ENCODE data around the gene RITA1.
A peak's percentile ranks its signal among the peaks of the same experiment; 100 is the strongest.

The RITA1 gene

DNA sequence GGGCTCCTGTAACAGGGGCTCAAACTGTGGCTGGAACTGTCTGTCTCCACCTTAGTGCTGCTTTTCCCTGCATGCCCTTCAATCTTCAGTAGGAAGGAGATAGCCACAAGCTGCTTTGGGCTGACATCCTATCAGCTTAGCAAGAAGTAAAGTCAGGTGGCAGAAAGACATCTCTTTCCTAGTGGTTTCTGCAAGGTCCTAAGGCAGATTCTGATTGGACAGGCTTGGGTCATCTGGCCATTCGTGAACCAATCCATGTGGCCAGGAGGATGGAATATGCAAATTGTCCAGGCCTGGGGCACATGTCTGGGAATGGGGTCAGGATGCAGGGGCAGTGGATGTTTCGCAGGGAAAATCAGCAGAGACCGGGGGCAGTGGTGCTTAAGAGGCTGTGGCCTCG, 5.2 kb downstream of the RITA1 start:
- TF ChIP-seq, protein P1, sequence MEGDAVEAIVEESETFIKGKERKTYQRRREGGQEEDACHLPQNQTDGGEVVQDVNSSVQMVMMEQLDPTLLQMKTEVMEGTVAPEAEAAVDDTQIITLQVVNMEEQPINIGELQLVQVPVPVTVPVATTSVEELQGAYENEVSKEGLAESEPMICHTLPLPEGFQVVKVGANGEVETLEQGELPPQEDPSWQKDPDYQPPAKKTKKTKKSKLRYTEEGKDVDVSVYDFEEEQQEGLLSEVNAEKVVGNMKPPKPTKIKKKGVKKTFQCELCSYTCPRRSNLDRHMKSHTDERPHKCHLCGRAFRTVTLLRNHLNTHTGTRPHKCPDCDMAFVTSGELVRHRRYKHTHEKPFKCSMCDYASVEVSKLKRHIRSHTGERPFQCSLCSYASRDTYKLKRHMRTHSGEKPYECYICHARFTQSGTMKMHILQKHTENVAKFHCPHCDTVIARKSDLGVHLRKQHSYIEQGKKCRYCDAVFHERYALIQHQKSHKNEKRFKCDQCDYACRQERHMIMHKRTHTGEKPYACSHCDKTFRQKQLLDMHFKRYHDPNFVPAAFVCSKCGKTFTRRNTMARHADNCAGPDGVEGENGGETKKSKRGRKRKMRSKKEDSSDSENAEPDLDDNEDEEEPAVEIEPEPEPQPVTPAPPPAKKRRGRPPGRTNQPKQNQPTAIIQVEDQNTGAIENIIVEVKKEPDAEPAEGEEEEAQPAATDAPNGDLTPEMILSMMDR (conservative IDR thresholded peaks at IDR 0.05; ENCODE audit: low read depth) = no peak
- POLR2A ChIA-PET (ENCODE audit: low non-redundant PET) = no interaction called here
- peak; percentile 63 for DNase-seq (ENCODE audit: low spot score)
- H3K27ac ChIP-seq = peak overlapping the region; percentile 86
- CTCF ChIA-PET = no interaction called here

DNA sequence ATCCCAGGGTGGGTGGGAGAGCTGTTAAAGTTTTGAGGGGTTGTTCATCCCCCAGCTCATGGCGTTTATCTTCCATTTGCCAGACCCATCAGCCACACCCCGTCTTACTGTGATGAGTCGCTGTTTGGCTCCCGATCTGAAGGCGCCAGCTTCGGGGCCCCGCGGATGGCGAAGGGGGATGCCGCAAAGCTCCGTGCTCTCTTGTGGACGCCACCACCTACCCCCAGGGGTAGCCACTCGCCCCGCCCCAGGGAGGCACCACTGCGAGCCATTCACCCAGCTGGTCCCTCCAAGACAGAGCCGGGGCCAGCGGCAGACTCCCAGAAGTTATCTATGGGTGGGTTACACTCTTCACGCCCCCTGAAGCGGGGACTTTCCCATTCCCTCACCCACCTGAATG, 5.7 kb downstream of the RITA1 start:
- DNase-seq (ENCODE audit: low spot score) = no peak
- ChIA-PET CTCF (no interaction called here), POLR2A (ENCODE audit: low non-redundant PET) (no interaction called here)
- TF ChIP-seq, protein P1 (conservative IDR thresholded peaks at IDR 0.05; ENCODE audit: low read depth) = no peak
- peak overlapping the region; percentile 86 for H3K27ac ChIP-seq

DNA sequence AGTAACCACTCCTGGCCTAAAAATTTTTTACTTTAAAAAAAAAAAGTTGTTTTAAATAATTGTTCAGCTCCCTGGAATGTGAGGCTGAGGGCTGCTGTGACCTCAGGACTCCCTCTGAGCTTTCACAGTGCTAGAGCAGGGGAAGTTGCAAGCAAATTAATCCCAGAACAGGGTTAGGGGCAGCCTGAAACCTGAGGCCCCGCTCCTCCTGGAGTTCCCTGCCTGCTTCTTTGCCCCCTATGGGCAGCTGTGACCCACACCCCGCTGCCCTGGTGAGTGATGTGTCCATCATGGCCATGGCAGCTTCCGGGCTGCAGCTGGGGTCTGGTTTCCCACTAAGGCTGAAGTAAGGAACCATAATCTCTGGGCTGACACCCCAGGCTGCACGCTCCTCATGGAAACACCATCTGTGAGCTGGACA, 9.5 kb downstream of the RITA1 start:
- POLR2A ChIA-PET (ENCODE audit: low non-redundant PET) = no interaction called here
- no peak for DNase-seq (ENCODE audit: low spot score)
- peak overlapping the region; percentile 86 for H3K27ac ChIP-seq
- TF ChIP-seq, protein P1 (conservative IDR thresholded peaks at IDR 0.05; ENCODE audit: low read depth) = no peak
- CTCF ChIA-PET = interaction anchor here (0.6 to 0.7 kb wide), 2 partner anchors 11 to 22 kb away, joined by 3 read pairs; no protein-coding TSS in a partner anchor

DNA sequence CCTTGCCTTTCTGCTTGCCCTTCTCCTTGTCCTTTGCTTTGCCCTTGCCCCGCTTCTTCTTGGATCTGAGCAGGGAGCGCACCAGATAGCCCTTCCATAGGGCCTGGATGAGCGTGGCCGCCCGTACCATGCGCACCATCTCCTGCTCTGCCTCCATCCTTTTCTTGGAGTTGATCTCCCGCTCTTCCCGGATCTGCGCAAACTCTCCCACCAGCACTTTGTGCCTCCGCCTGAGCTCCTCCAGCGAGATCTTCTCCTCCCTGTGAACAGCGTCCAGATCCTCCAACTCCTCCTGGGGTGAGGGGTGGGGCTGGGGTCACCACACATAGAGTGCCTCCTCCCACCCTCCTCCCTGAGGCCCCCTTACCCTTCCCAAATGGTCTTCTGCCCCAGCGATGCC, 10.1 kb downstream of the RITA1 start:
- TF ChIP-seq, protein P1 (conservative IDR thresholded peaks at IDR 0.05; ENCODE audit: low read depth) = no peak
- ChIA-PET POLR2A (ENCODE audit: low non-redundant PET) (no interaction called here), CTCF (interaction anchor here (0.7 kb wide), 1 partner anchor 10 kb away, joined by 3 read pairs; no protein-coding TSS in a partner anchor)
- H3K27ac ChIP-seq = peak overlapping the region; percentile 86
- no peak for DNase-seq (ENCODE audit: low spot score)

DNA sequence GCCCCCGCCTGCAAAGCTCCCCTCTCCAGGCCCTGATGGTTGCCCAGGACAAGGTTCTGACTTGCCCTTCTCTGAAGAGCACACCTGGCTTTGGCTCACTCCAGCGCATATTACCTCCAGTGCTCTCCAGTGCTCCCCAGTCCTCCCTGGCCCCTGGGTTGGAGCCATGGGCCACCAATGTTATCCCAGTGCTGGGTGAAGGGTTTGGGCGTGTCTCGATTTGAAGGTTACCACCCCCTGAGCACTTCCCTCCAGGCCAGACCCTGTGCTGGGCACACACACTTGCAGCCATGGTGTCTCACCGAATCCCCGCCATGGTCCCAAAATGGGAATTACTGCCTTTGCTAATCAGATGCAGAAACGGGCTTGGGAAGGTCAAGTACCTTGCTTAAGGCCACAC, 11.1 kb downstream of the RITA1 start:
- ChIA-PET CTCF (interaction anchor here (0.6 to 0.8 kb wide), 3 partner anchors 37 to 90 kb away, joined by 5 to 8 read pairs (median 5); no protein-coding TSS in a partner anchor), POLR2A (ENCODE audit: low non-redundant PET) (no interaction called here)
- peak overlapping the region; percentile 30 for H3K27ac ChIP-seq
- no peak for DNase-seq (ENCODE audit: low spot score)
- TF ChIP-seq, protein P1 (conservative IDR thresholded peaks at IDR 0.05; ENCODE audit: low read depth) = no peak

DNA sequence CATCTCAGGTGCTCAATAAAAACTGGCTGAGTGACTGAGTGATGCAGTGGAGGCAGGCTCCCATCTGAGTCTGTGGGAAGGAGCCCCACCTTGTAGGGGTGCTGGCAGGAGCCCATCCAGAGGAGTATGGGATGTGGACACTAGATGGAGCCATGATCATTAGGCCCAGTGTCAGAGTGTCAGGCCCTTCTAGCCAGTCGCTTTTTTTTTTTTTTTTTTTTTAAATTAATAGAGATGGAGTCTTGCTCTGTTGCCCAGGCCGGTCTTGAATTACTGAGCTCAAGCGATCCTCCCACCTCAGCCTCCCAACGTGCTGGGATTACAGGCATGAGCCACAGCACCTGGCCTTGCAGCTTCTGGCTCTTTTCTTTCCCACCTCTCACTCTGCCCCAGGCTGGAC, 11.5 kb downstream of the RITA1 start:
- POLR2A ChIA-PET (ENCODE audit: low non-redundant PET) = interaction anchor here (0.6 kb wide), 1 partner anchor 24 kb away, joined by 3 read pairs; the partner anchor contains the start of gene TPCN1
- peak overlapping the region; percentile 30 for H3K27ac ChIP-seq
- peak; percentile 91 for DNase-seq (ENCODE audit: low spot score)
- CTCF ChIA-PET = interaction anchor here (0.6 to 0.8 kb wide), 5 partner anchors 23 to 193 kb away, joined by 3 to 8 read pairs (median 5); no protein-coding TSS in a partner anchor
- TF ChIP-seq, protein P1 (conservative IDR thresholded peaks at IDR 0.05; ENCODE audit: low read depth) = peak; percentile 81

All from RWPE1 (cell line).